T-cell (primary cell): ENCODE results near the gene PHYKPL. TPM values are rescaled to one million over a fixed set of nuclear protein-coding genes. Genes with fewer than 3 reads are reported as not detected.

ENCODE experiments used
- ATAC-seq, 4 experiments: fragments of 200-7000 bp in 3 of 4; fragments of 150-1000 bp in 1 of 4; cut with Tn5 transposase; replicated peaks in 1 of 4; 1 replicate in 3 of 4; 2 replicates in 1 of 4; pipeline ENCODE4 v1.10.0; 2021; ENCODE audit warnings: moderate library complexity in 3 of 4, mild to moderate bottlenecking in 2 of 4, moderate number of reproducible peaks in 1 of 4
- CTCF ChIA-PET, 2 donors: fragments of 300-600 bp; sonication (Branson Sonifier 250); formaldehyde crosslinking; loops; one replicate each; lab custom pipeline; 2022; ENCODE audit warnings: antibody characterized with exemption in 2 of 2; lab: Charles Lee
- POLR2A ChIA-PET, 2 donors: fragments of 300-600 bp; sonication (Branson Sonifier 250); formaldehyde crosslinking; loops; one replicate each; lab custom pipeline; 2022; ENCODE audit warnings: antibody characterized with exemption in 2 of 2; lab: Charles Lee
- DNase-seq, 35 experiments: peaks; one replicate each; pipeline versions ENCODE4 v3.0.0 to v3.0.0-alpha.2; 2013 to 2023
- H3K27ac ChIP-seq: one replicate; pipeline ENCODE4 v1.5.1; 2013; ENCODE audit warnings: low read length
- H3K27me3 ChIP-seq, 2 experiments: replicated peaks in 1 of 2; 1 replicate in 1 of 2; 2 replicates in 1 of 2; pipeline versions ENCODE4 v1.6.1 to v1.7.0; 2013; ENCODE audit warnings: low read length in 1 of 2, mixed read lengths in 1 of 2; ENCODE audit not compliant: control insufficient read depth in 2 of 2, insufficient read depth in 2 of 2; ENCODE audit errors: extremely low read depth in 1 of 2
- H3K36me3 ChIP-seq, 2 donors: 1 replicate in 1 of 2; 2 replicates in 1 of 2; pipeline versions ENCODE4 v1.6.1 to v1.7.0; 2013; ENCODE audit warnings: low read length in 1 of 2; ENCODE audit not compliant: control insufficient read depth in 2 of 2, insufficient read depth in 1 of 2; ENCODE audit errors: extremely low read depth in 1 of 2
- H3K4me1 ChIP-seq, 2 experiments: 1 replicate in 1 of 2; 2 replicates in 1 of 2; pipeline versions ENCODE4 v1.6.1 to v1.7.0; 2013; ENCODE audit warnings: low read length in 2 of 2, mixed read lengths in 1 of 2; ENCODE audit not compliant: insufficient read depth in 2 of 2, control insufficient read depth in 1 of 2; ENCODE audit errors: extremely low read depth in 1 of 2
- H3K4me3 ChIP-seq, 2 donors: 1 replicate in 1 of 2; 2 replicates in 1 of 2; pipeline versions ENCODE4 v1.5.1 to v1.7.0; 2013; ENCODE audit warnings: mild to moderate bottlenecking in 2 of 2, low read length in 1 of 2, moderate library complexity in 1 of 2; ENCODE audit not compliant: control insufficient read depth in 1 of 2; ENCODE audit errors: extremely low read depth in 1 of 2
- H3K9me3 ChIP-seq: 2 replicates; pipeline ENCODE4 v1.7.0; 2013
- H3K27ac Mint-ChIP-seq, 2 donors: one replicate each; pipeline ENCODE4 v1.8.0; 2020 to 2021; ENCODE audit warnings: mild to moderate bottlenecking in 2 of 2, mixed read lengths in 2 of 2
- H3K27me3 Mint-ChIP-seq, 2 donors: one replicate each; pipeline ENCODE4 v1.8.0; 2021 to 2022; ENCODE audit warnings: mixed read lengths in 2 of 2
- H3K36me3 Mint-ChIP-seq: one replicate; pipeline ENCODE4 v1.8.0; 2021; ENCODE audit warnings: mixed read lengths
- H3K4me1 Mint-ChIP-seq, 3 donors: one replicate each; pipeline ENCODE4 v1.8.0; 2020 to 2022; ENCODE audit warnings: mixed read lengths in 3 of 3, mild to moderate bottlenecking in 1 of 3
- H3K4me3 Mint-ChIP-seq, 3 donors: one replicate each; pipeline ENCODE4 v1.8.0; 2020 to 2022; ENCODE audit warnings: mild to moderate bottlenecking in 3 of 3, mixed read lengths in 3 of 3, moderate library complexity in 3 of 3
- H3K9me3 Mint-ChIP-seq, 3 donors: one replicate each; pipeline ENCODE4 v1.8.0; 2020 to 2022; ENCODE audit warnings: mixed read lengths in 3 of 3
- WGBS: methylation state at CpG from one replicate; pipeline ENCODE4 v1.1.5; 2013; ENCODE audit warnings: missing lambda C conversion rate; ENCODE audit not compliant: insufficient coverage; 5-methylcytosine and 5-hydroxymethylcytosine counted together
- total RNA-seq, 35 experiments: library from RNA in 6 of 35; stranded (reverse) in 6 of 35; fragments of 120-200 nt in 1 of 35; gene quantifications; one replicate each; pipeline versions ENCODE4 v1.2.1 to v1.2.4 and lab custom pipeline; 2013 to 2026

PHYKPL gene
- total RNA-seq, 5 donors from 2014 or later (not counting 1 experiment from before 2014, with no cell fraction given) = 135 to 208 (median 193) TPM

- H3K4me3 Mint-ChIP-seq = peak overlapping the region in 1 of 3 donors; percentile 4
These were observed 39.3 kb downstream of the PHYKPL start for GRCh38 chr5:178193251-178193809.

DNA sequence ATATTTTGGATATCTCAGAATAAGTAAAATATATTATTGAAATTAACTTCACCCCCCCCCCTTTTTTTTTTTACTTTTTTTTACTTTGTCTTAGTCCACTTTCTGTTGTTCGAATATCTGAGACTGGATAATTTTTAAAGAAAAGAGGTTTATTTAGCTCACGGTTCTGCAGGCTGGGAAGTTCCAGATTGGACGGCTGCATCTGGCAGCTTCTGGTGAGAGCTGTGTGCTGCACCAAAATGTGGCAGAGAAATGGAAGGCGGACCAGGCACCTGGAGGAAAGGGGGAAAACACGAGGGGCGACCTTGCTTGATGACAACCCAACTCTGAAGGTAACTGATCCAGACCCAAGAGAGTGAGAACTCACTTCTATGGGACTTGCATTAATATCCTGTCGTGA lies 39.8 kb downstream of the PHYKPL start:
- ATAC-seq = no peak
- no peak overlapping the region for H3K4me3 ChIP-seq
- H3K9me3 Mint-ChIP-seq = no peaks in the 10 kb centered on the region
- peak overlapping the region in 1 of 2 donors; percentile 46 for H3K27ac Mint-ChIP-seq
- H3K4me1 ChIP-seq = peaks cover 6 to 20% of the 10 kb centered on the region in 2 experiments
- peaks cover 12 to 29% of the 10 kb centered on the region in 2 donors for H3K27me3 Mint-ChIP-seq
- POLR2A ChIA-PET = no interaction called here
- CTCF ChIA-PET = no interaction called here
- no peaks in the 10 kb centered on the region for H3K9me3 ChIP-seq
- H3K4me1 Mint-ChIP-seq = peaks cover 14 to 18% (median 16%) of the 10 kb centered on the region in 3 donors
- no peak for DNase-seq
- H3K36me3 ChIP-seq = no peaks in the 10 kb centered on the region
- peaks cover 0 to 32% of the 10 kb centered on the region in 2 experiments for H3K27me3 ChIP-seq
- H3K36me3 Mint-ChIP-seq = no peaks in the 10 kb centered on the region
- no peak overlapping the region for H3K4me3 Mint-ChIP-seq
- H3K27ac ChIP-seq = no peak overlapping the region
- WGBS = 90% methylated on average over 3 of the region's 7 CpGs

More at GRCh38 chr5:178193251-178193809, 39.3 kb downstream of the PHYKPL start:
- Mint-ChIP-seq H3K9me3 (no peaks in the 10 kb centered on the region), H3K27ac (peak overlapping the region in 1 of 2 donors; percentile 44), H3K36me3 (no peaks in the 10 kb centered on the region), H3K27me3 (peaks cover 11 to 28% of the 10 kb centered on the region in 2 donors), H3K4me1 (peaks cover 14 to 18% (median 16%) of the 10 kb centered on the region in 3 donors)
- H3K4me3 ChIP-seq = no peak overlapping the region
- ChIA-PET CTCF (no interaction called here), POLR2A (no interaction called here)
- no peaks in the 10 kb centered on the region for H3K36me3 ChIP-seq
- no peaks in the 10 kb centered on the region for H3K9me3 ChIP-seq
- WGBS = 24% methylated on average over 8 of the region's 8 CpGs
- peak in 1 of 4 experiments; percentile 37 for ATAC-seq
- peaks cover 6 to 20% of the 10 kb centered on the region in 2 experiments for H3K4me1 ChIP-seq
- H3K27me3 ChIP-seq = peaks cover 0 to 28% of the 10 kb centered on the region in 2 experiments
- no peak overlapping the region for H3K27ac ChIP-seq
- DNase-seq = no peak

DNA sequence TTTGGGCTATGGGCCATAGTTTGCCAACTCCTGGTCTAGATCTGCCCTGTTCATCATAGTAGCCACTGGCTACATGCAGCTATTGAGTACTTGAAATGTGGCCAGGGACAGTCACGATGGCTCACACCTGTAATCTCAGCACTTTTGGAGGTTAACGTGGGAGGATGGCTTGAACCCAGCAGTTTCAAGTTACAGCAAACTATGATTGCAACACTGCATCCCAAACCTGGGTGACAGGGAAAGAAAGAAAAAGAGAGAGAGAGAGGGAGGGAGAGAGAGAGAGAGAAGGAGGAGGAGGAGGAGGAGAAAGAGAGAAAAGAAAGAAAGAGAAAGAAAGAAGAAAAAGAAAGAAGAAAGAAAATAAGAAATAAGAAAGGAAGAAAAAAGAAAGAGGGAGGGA lies 40.4 kb downstream of the PHYKPL start:
- Mint-ChIP-seq H3K27me3 (peaks cover 12 to 29% of the 10 kb centered on the region in 2 donors), H3K4me1 (peaks cover 14 to 18% (median 16%) of the 10 kb centered on the region in 3 donors), H3K9me3 (no peaks in the 10 kb centered on the region), H3K36me3 (no peaks in the 10 kb centered on the region), H3K4me3 (no peak overlapping the region), H3K27ac (no peak overlapping the region)
- Histone ChIP-seq H3K27me3 (peaks cover 0 to 32% of the 10 kb centered on the region in 2 experiments), H3K36me3 (no peaks in the 10 kb centered on the region), H3K9me3 (no peaks in the 10 kb centered on the region), H3K4me1 (peaks cover 6 to 20% of the 10 kb centered on the region in 2 experiments), H3K4me3 (no peak overlapping the region), H3K27ac (no peak overlapping the region)
- no CpG with 5 or more reads among the region's 2 CpGs for WGBS
- DNase-seq (no peak), ATAC-seq (no peak)
- ChIA-PET CTCF (interaction anchor here in 1 of 2 donors (0.5 kb wide), 1 partner anchor 91 kb away, joined by 3 read pairs; no protein-coding TSS in a partner anchor), POLR2A (no interaction called here)

DNA sequence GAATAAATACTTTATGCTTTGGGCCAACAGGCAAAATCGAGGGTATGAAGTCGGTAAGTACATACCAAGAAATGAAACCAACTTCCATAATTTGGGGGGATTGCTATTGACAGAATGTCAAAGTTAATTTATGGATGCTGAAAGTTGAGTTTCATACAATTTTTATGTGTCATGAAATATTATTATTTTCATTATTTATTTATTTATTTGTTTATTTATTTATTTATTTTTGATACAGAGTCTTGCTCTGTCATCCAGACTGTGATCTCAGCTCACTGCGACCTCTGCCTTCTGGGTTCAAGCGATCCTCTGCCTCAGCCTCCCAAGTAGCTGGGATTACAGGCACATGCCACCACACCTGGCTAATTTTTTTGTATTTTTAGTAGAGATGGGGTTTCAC lies 40.9 kb downstream of the PHYKPL start:
- Histone ChIP-seq H3K4me1 (peaks cover 6 to 20% of the 10 kb centered on the region in 2 experiments), H3K4me3 (no peak overlapping the region), H3K27ac (no peak overlapping the region), H3K9me3 (no peaks in the 10 kb centered on the region), H3K27me3 (peaks cover 0 to 32% of the 10 kb centered on the region in 2 experiments), H3K36me3 (no peaks in the 10 kb centered on the region)
- ChIA-PET CTCF (interaction anchor here in 1 of 2 donors (0.5 kb wide), 1 partner anchor 90 kb away, joined by 3 read pairs; no protein-coding TSS in a partner anchor), POLR2A (interaction anchor here in 1 of 2 donors (0.6 kb wide), 1 partner anchor 19 kb away, joined by 4 read pairs; no protein-coding TSS in a partner anchor)
- WGBS = no CpG with 5 or more reads among the region's 4 CpGs
- no peaks in the 10 kb centered on the region for H3K9me3 Mint-ChIP-seq
- peaks cover 14 to 18% (median 16%) of the 10 kb centered on the region in 3 donors for H3K4me1 Mint-ChIP-seq
- peaks cover 12 to 29% of the 10 kb centered on the region in 2 donors for H3K27me3 Mint-ChIP-seq
- DNase-seq (no peak), ATAC-seq (no peak)
- H3K27ac Mint-ChIP-seq = no peak overlapping the region
- H3K36me3 Mint-ChIP-seq = no peaks in the 10 kb centered on the region
- H3K4me3 Mint-ChIP-seq = no peak overlapping the region

GRCh38 chr5:178189433-178189832 lies 43.2 kb downstream of the PHYKPL start:
- 50% methylated on average over 2 of the region's 2 CpGs for WGBS
- H3K9me3 Mint-ChIP-seq = no peaks in the 10 kb centered on the region

GRCh38 chr5:178187014-178187413 lies 45.6 kb downstream of the PHYKPL start, which contains the start of gene GMCL2:
GMCL2 (minus strand) TSS chr5:178187371; CDS start chr5:178187299, 72 bp downstream.
- ATAC-seq = no peak
- CTCF ChIA-PET = no interaction called here
- 97% methylated on average over 20 of the region's 27 CpGs for WGBS

More at GRCh38 chr5:178189433-178189832, 43.2 kb downstream of the PHYKPL start:
- DNase-seq (no peak), ATAC-seq (no peak)
- Histone ChIP-seq H3K27me3 (peaks cover 0 to 26% of the 10 kb centered on the region in 2 experiments), H3K36me3 (no peaks in the 10 kb centered on the region), H3K4me1 (peaks cover 5 to 17% of the 10 kb centered on the region in 2 experiments), H3K27ac (no peak overlapping the region), H3K4me3 (no peak overlapping the region), H3K9me3 (no peaks in the 10 kb centered on the region)
- Mint-ChIP-seq H3K4me3 (no peak overlapping the region), H3K27ac (no peak overlapping the region), H3K4me1 (peaks cover 13 to 18% (median 16%) of the 10 kb centered on the region in 3 donors), H3K27me3 (peaks cover 11 to 24% of the 10 kb centered on the region in 2 donors), H3K36me3 (no peaks in the 10 kb centered on the region)
- ChIA-PET POLR2A (no interaction called here), CTCF (no interaction called here)

More at GRCh38 chr5:178187014-178187413, 45.6 kb downstream of the PHYKPL start, which contains the start of gene GMCL2:
- POLR2A ChIA-PET = no interaction called here
- Mint-ChIP-seq H3K27me3 (peaks cover 5 to 10% of the 10 kb centered on the region in 2 donors), H3K36me3 (no peaks in the 10 kb centered on the region), H3K27ac (no peak within 1 kb of the TSS), H3K9me3 (no peaks in the 10 kb centered on the region), H3K4me3 (no peak within 1 kb of the TSS), H3K4me1 (peaks cover 5 to 7% (median 6%) of the 10 kb centered on the region in 3 donors)
- DNase-seq = no peak
- Histone ChIP-seq H3K27ac (no peak within 1 kb of the TSS), H3K27me3 (peaks cover 0 to 17% of the 10 kb centered on the region in 2 experiments), H3K4me3 (no peak within 1 kb of the TSS), H3K4me1 (peaks cover 0 to 2% of the 10 kb centered on the region in 2 experiments), H3K36me3 (no peaks in the 10 kb centered on the region), H3K9me3 (no peaks in the 10 kb centered on the region)
